ENCODE data around the gene HOXA10. TPM values are rescaled to one million over a fixed set of nuclear protein-coding genes. Genes with fewer than 3 reads are reported as not detected.

HOXA10 gene
- 10 to 100 TPM; 19.0 to 34.1 (median 24.9) TPM for total RNA-seq

DNA sequence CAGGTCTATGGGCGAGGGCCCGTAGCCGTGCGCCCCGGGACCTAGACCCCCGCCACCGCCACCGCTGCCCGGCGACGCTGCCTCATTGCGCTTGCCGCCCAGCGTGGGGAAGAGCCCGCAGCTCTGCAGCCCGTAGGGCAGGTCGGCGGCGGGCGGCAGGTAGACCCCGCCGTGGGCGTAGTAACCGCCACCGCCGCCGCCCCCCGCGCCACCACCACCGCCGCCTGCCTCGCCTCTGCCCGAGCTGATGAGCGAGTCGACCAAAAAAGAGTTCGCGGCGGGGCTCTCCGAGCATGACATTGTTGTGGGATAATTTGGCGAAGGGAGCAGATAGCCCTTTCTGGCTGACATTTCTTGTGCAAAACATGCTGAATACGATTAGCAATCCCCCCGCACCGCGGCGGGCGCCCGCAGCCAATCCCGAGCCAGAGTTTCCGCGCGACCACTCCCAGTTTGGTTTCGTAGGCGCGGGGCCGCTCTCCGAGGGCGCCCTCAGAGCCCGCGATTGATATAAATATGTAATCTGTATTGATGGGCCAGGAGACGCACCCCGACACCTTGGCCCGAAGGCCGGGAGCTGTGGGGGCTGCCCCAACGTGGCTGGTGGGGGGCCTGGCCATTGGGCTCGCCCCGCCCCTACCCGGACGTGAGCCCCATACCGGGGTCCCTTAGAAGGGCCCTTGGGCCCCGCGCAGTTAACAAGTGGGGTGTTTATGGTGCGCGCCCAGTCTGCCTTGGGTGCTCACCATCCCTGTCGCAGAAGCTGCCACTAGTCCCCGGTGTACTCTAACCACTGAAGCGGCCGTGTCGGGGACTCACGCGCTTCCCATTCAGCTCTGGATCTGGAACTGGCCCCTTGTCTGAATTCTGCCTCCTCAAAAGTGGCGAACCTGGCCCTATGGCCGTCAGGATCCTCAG is at the start of gene HOXA10:
Gene HOXA10 (minus strand): TSS at position 365 of the 918 bp plus-strand sequence. CDS start 14 bp downstream, at position 351.
- Histone ChIP-seq H3K9me3 (no peaks in the 10 kb centered on the region), H3K36me3 (no peaks in the 10 kb centered on the region), H3K4me3 (peak within 1 kb of the TSS; percentile 54 to 74 (median 64)), H3K27me3 (peaks cover 0 to 93% of the 10 kb centered on the region in 2 donors), H3K27ac (peak within 1 kb of the TSS; percentile 80 to 88 (median 84)), H3K4me1 (peaks cover 0 to 45% (median 8%) of the 10 kb centered on the region in 4 donors)
- peak in 1 of 2 donors; percentile 36 for TF ChIP-seq EP300 (IDR thresholded peaks at IDR 0.05)
- peak in 1 of 2 donors; percentile 26 for TF ChIP-seq POLR2A (IDR thresholded peaks at IDR 0.05)
- TF ChIP-seq, protein P1, sequence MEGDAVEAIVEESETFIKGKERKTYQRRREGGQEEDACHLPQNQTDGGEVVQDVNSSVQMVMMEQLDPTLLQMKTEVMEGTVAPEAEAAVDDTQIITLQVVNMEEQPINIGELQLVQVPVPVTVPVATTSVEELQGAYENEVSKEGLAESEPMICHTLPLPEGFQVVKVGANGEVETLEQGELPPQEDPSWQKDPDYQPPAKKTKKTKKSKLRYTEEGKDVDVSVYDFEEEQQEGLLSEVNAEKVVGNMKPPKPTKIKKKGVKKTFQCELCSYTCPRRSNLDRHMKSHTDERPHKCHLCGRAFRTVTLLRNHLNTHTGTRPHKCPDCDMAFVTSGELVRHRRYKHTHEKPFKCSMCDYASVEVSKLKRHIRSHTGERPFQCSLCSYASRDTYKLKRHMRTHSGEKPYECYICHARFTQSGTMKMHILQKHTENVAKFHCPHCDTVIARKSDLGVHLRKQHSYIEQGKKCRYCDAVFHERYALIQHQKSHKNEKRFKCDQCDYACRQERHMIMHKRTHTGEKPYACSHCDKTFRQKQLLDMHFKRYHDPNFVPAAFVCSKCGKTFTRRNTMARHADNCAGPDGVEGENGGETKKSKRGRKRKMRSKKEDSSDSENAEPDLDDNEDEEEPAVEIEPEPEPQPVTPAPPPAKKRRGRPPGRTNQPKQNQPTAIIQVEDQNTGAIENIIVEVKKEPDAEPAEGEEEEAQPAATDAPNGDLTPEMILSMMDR (IDR thresholded peaks at IDR 0.05), result no peak
- DNase-seq (ENCODE audit: low spot score in 2 of 2), result peak in 1 of 2 donors; percentile 61
- WGBS, 2 donors, result 12% methylated on average over 37 of the region's 82 CpGs

DNA sequence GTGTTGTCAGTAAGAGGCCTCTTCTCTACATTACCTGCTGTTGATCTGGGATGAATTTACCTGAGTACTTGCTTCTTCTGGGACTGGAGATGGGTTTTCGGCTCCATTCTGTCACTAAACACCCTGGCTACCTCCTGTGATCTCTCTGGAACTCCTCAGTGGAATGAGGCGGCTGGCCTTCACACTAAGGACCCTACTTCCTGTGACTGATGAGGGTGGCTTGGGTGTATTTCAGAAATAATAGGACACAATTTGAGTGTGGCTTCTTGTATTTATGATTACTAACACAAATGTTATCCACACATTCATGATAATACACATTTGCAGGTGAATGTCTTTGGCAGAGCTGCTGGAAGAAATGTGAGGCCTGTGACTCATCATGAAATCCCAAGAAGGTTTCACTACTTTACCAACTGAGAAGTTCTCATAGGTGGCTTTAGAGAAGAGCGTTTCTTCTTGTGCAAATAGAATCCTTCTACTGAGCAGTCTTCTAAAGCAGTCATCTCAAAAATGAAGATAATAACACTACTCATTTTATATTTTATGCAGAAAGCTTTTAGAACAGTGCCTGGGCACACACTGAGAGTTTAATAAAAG is 47.2 kb upstream of the HOXA10 start:
- Histone ChIP-seq H3K36me3 (no peaks in the 10 kb centered on the region), H3K4me1 (peaks cover 0 to 14% (median 0%) of the 10 kb centered on the region in 4 donors), H3K4me3 (no peak overlapping the region), H3K27me3 (peaks cover 0 to 91% of the 10 kb centered on the region in 2 donors), H3K9me3 (no peaks in the 10 kb centered on the region), H3K27ac (no peak overlapping the region)
- DNase-seq (ENCODE audit: low spot score in 2 of 2), result no peak
- TF ChIP-seq EP300 (IDR thresholded peaks at IDR 0.05) (no peak), POLR2A (IDR thresholded peaks at IDR 0.05) (no peak)
- TF ChIP-seq, protein P1 (IDR thresholded peaks at IDR 0.05), result no peak
- WGBS, 2 donors, result 92 to 94% methylated on average over 3 of the region's 3 CpGs

DNA sequence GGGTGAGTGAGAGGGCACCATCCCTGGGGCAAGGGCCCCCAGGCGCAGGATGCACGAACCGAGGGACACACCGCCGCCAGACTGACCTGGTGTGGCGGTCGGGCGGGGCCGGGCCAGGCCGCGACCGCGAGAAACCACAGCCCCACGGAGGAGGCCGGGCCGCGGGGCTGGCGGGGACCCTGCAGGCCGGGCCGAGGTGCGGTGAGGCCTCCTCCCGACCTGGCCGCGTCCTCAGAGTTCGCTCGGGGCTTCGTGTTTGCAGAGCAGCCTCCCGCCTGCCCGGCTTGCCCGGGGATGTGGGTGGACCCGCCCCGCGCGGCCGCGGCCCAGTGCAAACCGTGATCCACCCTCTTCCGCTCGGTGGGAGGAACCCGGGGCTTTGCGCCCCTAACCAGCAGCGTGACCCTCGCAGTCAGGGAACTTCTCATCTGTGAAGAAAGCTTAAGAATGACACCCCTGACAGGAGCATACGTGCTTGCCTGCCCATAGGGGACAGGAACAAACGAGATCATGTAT is 46.4 kb upstream of the HOXA10 start:
- WGBS, 2 donors, result 25 to 36% methylated on average over 38 to 41 of the region's 45 CpGs
- Histone ChIP-seq H3K27me3 (peaks cover 0 to 83% of the 10 kb centered on the region in 2 donors), H3K9me3 (no peaks in the 10 kb centered on the region), H3K27ac (no peak overlapping the region), H3K4me1 (peaks cover 0 to 12% (median 0%) of the 10 kb centered on the region in 4 donors), H3K4me3 (peak overlapping the region in 1 of 4 donors; percentile 2), H3K36me3 (no peaks in the 10 kb centered on the region)
- no peak for TF ChIP-seq EP300 (IDR thresholded peaks at IDR 0.05)
- TF ChIP-seq POLR2A (IDR thresholded peaks at IDR 0.05), result no peak
- TF ChIP-seq, protein P1 (IDR thresholded peaks at IDR 0.05), result no peak
- DNase-seq (ENCODE audit: low spot score in 2 of 2), result no peak

DNA sequence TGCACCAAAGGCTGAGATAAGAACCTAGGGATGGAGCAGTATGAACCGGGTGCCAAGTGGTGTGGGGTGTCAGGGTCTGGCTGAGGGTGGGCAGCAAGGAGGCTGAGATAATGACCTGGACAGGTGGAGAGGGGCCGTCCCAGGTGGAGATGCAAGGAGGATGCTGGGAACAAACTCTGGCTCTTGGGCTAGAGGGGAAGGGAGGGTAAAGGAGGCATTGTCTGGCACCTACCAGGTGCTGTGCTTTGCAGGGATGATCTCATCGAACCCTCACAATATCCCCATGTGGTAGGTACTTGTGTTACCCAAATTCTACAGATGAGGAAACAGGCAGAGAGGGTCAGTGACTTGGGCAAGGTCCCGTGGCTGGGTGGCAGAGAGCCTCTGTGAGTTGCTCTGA is 45.7 kb upstream of the HOXA10 start:
- H3K27me3 ChIP-seq, result peaks cover 0 to 83% of the 10 kb centered on the region in 2 donors
- no peak overlapping the region for H3K4me3 ChIP-seq
- no peak overlapping the region for H3K27ac ChIP-seq
- no peak for DNase-seq (ENCODE audit: low spot score in 2 of 2)
- no peaks in the 10 kb centered on the region for H3K9me3 ChIP-seq
- H3K4me1 ChIP-seq, result peaks cover 0 to 5% (median 0%) of the 10 kb centered on the region in 4 donors
- WGBS, 2 donors, result 78 to 79% methylated on average over 4 of the region's 4 CpGs
- no peak for TF ChIP-seq POLR2A (IDR thresholded peaks at IDR 0.05)
- TF ChIP-seq, protein P1 (IDR thresholded peaks at IDR 0.05), result no peak
- no peak for TF ChIP-seq EP300 (IDR thresholded peaks at IDR 0.05)
- H3K36me3 ChIP-seq, result no peaks in the 10 kb centered on the region
